ENCODE data around the gene MRPL1.

DNA sequence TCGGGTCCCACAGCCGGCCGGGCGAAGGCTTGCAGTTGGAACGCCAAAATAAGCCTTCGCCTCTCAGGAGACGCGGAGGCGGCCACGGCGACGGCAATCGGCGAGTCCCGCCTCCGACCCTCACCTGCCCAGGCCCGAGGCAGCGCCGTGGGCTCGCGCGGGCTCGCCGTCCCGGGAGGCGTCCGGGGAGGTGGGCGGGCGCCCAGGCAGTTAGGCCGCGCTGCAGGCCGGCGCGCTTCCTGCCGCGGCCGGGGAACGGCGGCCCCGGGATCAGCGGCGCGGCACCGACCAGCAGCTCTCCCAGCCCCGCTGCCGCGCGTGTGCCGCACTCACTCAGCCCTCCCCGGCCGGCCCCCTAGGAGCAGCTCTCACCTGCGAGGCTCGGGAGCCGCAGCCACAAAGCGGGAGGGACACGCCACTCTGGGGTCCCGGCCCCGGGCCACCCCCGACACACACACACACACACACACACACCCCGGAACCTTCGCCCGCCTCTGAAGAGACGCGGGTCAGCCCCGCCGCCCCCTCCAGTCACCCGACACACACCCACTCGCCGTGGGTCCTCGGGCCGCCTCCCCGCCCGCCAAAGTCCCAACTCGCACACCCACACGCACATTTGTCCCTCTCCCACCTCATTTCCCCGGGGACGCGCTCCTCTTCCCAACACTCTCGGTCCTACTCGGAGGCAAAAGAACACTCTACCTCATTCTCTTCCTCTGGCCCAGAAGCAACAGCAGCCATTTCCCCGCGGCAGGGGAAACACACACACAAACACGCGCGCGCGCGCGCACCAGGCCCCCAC lies 43.8 kb upstream of the MRPL1 start, which contains the start of gene CNOT6L:
- TF ChIP-seq, protein P1, sequence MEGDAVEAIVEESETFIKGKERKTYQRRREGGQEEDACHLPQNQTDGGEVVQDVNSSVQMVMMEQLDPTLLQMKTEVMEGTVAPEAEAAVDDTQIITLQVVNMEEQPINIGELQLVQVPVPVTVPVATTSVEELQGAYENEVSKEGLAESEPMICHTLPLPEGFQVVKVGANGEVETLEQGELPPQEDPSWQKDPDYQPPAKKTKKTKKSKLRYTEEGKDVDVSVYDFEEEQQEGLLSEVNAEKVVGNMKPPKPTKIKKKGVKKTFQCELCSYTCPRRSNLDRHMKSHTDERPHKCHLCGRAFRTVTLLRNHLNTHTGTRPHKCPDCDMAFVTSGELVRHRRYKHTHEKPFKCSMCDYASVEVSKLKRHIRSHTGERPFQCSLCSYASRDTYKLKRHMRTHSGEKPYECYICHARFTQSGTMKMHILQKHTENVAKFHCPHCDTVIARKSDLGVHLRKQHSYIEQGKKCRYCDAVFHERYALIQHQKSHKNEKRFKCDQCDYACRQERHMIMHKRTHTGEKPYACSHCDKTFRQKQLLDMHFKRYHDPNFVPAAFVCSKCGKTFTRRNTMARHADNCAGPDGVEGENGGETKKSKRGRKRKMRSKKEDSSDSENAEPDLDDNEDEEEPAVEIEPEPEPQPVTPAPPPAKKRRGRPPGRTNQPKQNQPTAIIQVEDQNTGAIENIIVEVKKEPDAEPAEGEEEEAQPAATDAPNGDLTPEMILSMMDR (conservative IDR thresholded peaks at IDR 0.05 in 1 of 2, IDR thresholded peaks at IDR 0.05 in 1 of 2; ENCODE audit: extremely low read depth in 1 of 2, insufficient read depth in 1 of 2, low read depth in 1 of 2, low read length in 2 of 2) = no peak
- no peak for TF ChIP-seq EZH2 (IDR thresholded peaks at IDR 0.05; ENCODE audit: borderline replicate concordance, low read length)

Data from mammary epithelial cell (primary cell).